NCI-H2196 treated with DMSO at 0.1 percent for 48 hours (cell line): ENCODE measurements around the gene VILL.
"Not testable (repeated sequence)": the region's sequence is repeated elsewhere in the genome, so short reads cannot be mapped to it uniquely, and the experiment has no call there.

ENCODE experiments used
- DNase-seq: peaks from one replicate; lab custom pipeline; 2025; ENCODE audit not compliant: unreplicated experiment; lab: John Stamatoyannopoulos, UW

VILL gene

DNA sequence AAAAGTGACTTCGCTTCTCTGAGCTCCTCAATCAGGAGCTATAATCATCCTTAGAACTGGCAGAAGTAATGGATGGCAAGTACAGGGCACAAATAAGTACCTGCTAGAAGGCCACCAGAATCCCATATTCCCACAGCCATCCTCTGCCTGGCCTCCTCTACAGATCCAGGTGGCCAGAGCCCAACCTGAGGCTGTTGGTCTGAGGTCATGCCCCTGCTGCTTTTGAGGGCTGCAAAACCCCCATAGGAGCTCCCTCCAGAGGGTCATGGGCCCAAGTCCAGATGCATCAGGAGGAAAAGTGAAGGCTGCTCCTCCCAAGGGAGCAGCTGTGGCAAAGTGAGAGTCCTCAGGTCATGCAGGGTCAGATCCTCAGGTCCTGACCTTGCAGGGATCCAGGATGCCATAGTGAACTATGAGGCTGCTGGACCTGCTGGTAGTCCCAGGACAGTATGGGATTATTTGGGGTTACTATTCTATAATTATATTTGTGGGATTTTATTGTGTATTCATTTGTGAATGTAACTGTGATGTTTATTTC lies 41.8 kb downstream of the VILL start:
- no peak for DNase-seq

DNA sequence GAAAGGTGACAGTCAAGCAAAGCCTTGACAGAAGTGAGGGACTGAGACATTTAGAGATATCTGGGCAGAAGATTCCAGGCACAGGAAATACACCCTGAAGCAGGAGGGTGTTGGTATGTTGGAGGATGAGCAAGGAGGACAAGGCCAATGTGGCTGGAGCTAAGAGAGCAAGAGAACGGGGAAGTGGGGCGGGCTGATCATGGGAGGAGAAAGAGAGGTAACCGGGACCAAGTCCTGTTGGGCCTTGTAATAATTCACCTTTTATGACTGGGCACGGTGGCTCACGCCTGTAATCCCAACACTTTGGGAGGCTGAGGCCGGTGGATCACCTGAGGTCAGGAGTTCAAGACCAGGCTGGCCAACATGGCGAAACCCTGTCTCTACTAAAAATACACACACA lies 43.0 kb downstream of the VILL start:
- DNase-seq: not testable (repeated sequence)

DNA sequence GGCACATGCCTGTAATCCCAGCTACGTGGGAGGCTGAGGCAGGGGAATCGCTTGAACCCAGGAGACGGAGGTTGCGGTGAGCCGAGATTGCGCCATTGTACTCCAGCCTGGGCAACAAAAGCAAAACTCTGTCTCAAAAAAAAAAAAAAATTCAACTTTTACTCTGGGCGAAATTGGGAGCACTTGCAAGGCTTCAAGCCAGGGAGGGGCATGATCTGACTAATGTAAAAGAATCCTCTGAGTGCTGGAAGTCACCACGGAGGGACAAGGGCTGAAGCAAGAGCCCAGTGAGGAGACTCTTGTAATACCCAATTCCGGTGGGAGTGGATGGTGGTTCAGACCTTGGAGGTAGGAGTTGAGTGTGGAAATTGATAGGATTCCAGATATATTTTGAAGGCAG lies 43.7 kb downstream of the VILL start:
- not testable (repeated sequence) for DNase-seq

- no peak for DNase-seq
Observed at GRCh38 chr3:38036286-38036685, 45.7 kb downstream of the VILL start.

DNA sequence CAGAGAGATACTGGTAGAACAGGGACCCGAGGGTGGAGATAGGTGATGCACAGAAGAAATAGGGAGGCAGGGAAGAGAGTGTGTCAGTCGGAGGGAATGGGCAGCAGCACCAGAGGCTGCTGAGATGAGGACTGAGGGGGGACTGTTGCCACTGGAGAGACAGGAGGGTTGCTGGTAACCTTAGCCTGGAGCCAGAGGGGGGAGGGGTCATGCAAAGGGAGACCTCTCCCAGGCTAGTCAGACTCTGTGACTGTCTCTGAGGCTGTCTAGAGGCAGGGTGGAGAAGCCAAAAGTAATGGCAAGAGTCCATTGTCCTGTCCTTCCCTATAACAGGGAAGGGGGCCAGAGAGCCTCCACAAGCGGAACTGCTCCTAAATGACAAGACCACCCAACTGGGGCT lies 46.3 kb downstream of the VILL start:
- no peak for DNase-seq

GRCh38 chr3:38038447-38038911 lies 47.9 kb downstream of the VILL start:
- no peak for DNase-seq

- DNase-seq: no peak
Observed at GRCh38 chr3:38039101-38039898, 48.7 kb downstream of the VILL start, which contains the start of gene DLEC1. Gene DLEC1 (plus strand): TSS chr3:38039208. CDS start chr3:38039226, 18 bp downstream.

DNA sequence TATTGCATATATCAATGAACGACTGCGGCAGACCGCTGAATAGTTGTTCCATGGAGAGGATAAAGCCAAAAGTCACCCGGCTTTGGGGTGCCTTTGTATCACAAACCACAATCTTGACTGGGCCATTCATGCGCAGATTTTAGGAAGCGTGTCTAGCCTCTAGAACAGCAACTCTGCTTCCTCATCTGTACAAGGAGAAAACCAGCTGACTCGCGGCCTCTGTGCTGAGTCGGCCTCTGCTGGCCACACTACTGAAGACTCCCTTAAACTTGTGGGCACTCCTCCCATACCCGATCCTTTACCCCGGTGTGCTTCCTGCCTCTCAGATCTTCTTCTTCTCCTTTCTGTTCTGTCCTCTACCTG lies 49.3 kb downstream of the VILL start:
- no peak for DNase-seq

DNA sequence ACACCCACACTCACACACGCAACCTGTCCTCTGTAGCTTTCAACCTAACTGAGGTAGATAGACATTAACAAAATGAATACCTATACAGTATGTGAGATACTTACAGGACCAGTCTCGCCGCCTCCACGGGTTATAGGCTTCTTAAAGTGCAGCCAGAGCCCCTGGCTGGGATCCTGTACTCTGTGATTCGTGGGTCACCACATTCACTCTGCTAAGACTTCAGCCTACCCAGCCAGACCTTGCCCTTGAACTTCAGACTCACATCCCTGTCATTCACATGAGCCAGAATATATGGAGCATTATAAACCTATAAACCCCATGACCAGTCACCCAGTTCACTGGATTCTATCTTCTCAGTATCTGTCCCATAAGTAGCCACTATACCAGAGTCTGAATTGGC lies 49.8 kb downstream of the VILL start:
- no peak for DNase-seq

- DNase-seq: no peak
Observed at GRCh38 chr3:38043486-38043885, 52.9 kb downstream of the VILL start.

- DNase-seq: no peak
Observed at GRCh38 chr3:38046027-38046426, 55.4 kb downstream of the VILL start.

- DNase-seq: no peak
Observed at GRCh38 chr3:38046821-38047220, 56.2 kb downstream of the VILL start.

DNA sequence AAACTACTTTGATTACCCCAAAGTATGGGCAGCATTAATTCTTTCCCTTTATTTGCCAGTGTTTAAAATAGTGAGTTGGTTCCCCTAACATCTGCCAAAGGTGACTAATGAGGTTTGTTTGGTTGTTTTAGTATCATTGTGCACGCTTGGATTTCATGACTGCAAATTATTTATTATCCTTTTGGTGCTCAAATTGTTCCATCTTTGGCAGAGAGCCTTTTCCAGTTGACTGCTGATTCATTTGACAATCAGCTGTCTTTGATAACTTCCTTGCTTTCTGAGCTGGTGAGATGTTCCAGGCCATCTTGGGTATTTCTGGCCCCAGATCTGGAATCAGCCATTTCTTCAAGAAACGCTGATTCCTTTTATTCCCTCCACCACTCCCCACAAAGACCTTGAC lies 57.3 kb downstream of the VILL start:
- DNase-seq: no peak

DNA sequence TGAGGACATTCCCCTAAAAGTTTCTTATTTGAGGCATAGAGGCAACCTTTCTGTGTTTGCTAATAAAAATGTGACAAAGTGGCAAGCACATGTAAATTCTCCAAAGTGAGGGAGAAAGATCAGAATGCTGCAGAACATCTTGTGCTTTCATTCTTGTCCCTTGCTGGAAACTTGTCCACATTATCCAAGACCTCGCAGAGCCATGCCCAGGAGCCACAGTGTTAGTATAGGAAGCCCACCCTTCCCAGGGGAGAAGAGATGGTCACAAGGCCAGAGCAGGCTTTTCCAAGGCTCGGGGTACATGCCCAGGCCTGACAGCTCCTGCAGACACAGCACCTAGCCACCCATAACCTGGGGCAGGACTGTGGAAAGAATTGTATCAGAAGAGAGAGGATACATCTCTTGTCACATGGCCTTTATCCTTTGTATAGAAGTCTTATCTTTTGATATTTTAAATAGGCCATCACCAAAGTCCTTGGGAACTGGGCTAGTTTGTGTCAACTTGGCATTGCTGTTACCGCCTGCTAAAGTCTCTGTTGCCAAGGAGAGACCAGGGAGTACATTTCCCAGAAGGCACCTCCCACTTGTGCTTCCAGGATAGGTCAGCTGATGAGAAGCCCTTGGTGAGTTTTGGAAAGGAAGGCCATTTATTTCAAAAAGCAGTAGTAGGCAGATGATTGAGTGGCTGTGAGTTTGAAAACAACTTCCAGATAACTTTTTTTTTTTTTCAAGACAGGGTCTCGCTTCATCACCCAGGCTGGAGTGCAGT lies 59.0 kb downstream of the VILL start:
- no peak for DNase-seq

DNA sequence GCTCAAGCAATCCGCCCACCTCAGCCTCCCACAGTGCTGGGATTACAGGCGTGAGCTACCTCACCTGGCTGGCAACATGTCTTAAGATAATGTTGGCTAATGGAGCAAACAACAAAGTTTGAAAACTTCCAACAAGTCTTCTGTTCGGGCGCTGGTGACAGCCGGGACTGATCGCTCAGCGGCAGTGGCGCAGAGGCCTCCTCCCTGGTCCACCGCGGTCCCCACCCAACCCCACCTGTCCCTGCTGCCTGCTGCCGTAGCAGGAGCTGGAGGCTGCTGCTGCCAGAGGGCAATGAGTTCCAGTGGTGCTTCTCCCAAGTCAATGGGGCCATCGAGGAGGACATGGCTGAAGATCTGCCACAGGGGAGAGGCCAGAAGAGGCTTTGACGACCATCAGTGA lies 60.5 kb downstream of the VILL start:
- DNase-seq: no peak

DNA sequence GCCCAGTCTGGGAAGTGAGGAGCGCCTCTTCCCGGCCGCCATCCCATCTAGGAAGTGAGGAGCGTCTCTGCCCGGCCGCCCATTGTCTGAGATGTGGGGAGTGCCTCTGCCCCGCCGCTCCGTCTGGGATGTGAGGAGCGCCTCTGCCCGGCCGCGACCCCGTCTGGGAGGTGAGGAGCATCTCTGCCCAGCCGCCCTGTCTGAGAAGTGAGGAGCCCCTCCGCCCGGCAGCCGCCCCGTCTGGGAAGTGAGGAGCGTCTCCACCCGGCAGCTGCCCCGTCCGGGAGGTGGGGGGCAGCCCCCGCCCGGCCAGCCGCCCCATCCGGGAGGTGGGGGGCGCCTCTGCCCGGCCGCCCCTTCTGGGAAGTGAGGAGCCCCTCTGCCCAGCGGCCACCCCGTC lies 62.7 kb downstream of the VILL start:
- DNase-seq: not testable (repeated sequence)

DNA sequence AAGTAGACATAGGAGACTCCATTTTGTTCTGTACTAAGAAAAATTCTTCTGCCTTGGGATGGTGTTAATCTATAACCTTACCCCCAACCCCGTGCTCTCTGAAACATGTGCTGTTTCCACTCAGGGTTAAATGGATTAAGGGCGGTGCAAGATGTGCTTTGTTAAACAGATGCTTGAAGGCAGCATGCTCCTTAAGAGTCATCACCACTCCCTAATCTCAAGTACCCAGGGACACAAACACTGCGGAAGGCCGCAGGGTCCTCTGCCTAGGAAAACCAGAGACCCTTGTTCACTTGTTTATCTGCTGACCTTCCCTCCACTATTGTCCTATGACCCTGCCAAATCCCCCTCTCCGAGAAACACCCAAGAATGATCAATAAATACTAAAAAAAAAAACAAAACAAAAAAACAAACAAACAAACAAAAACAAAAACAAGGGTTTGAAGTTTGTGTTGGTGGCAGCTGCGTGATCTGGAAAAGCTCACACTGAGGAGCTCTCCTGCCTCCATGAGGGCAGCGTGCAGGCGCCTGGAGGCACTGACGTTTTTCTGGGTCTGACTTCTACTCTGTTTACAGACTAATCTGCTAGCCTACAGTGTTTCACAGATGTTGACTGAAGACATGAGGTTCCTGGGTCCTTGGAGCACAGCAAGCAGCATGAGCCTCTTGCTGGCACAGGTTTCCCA lies 63.4 kb downstream of the VILL start:
- DNase-seq: not testable (repeated sequence)

DNA sequence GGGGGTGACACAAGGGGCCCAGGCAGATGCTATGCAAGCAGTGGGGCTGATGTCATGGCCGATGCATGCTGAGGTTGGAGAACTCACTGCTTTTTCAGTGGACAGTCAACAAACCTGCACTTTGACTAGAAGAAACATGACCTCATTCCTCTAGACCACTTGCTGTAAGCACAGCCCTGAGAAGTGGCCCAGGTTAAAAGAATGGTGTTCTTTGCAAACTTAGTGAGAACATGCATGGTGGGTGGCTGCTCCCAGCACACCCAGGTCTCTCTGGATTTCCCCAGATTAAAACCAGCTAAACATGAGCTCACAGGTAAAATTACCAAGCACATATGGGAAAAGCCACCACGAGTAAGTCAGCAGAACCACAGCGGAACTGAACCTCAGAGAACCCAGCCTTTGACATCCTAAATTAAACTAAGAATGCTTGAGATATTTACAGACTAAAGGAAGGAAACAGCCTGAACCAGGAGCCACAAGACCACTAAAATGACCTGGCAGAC lies 64.0 kb downstream of the VILL start:
- DNase-seq: no peak
